ENCODE measurements around the gene MAGEA10. TPM values are rescaled to one million over a fixed set of nuclear protein-coding genes. Genes with fewer than 3 reads are reported as not detected.

Gene MAGEA10
- total RNA-seq, 1 donor from 2014 or later, result not detected

DNA sequence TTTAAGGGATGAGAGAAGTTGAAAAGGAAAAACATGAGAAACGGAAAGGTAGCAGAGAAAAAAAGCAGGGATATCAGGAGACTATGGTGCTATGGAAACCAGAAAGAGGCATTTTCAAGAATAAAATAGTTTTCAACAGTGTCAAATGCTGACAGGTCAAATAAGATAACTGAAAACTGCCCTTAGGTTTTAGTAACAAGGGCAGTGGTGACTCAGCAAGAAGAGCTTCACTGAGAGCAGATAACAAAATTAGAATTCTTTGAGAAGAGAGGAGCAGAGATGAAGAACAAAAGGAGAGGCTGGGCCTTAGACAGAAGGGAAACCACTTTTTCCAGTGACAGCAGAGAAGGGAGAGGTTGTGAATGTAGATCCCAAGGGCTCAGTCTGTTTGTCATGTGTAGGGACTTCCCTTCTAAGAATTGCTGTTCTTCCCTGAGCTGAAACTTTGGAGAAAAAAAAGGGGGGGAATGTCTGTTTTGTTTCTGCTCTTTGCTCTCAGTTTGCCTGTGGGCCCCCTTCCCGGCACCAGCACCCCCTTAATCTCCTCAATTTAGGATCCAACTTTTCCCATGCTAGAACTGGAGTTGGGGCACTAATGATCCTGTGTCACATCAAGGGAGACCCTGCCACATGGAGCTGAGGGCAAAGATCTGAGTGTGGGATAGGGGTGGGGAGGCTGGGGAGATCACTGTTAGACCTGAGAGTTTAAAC lies 26.8 kb upstream of the MAGEA10 start:
- DNase-seq (ENCODE audit: low read depth), result no peak
- no peak overlapping the region for H3K4me3 ChIP-seq (ENCODE audit: low read depth, low read length)
- TF ChIP-seq, protein P1, sequence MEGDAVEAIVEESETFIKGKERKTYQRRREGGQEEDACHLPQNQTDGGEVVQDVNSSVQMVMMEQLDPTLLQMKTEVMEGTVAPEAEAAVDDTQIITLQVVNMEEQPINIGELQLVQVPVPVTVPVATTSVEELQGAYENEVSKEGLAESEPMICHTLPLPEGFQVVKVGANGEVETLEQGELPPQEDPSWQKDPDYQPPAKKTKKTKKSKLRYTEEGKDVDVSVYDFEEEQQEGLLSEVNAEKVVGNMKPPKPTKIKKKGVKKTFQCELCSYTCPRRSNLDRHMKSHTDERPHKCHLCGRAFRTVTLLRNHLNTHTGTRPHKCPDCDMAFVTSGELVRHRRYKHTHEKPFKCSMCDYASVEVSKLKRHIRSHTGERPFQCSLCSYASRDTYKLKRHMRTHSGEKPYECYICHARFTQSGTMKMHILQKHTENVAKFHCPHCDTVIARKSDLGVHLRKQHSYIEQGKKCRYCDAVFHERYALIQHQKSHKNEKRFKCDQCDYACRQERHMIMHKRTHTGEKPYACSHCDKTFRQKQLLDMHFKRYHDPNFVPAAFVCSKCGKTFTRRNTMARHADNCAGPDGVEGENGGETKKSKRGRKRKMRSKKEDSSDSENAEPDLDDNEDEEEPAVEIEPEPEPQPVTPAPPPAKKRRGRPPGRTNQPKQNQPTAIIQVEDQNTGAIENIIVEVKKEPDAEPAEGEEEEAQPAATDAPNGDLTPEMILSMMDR (IDR thresholded peaks at IDR 0.05; ENCODE audit: insufficient read depth, low read length, poor library complexity, severe bottlenecking), result no peak
- no peaks in the 10 kb centered on the region for H3K27me3 ChIP-seq (ENCODE audit: control insufficient read depth, insufficient read depth, low read length)
- no peaks in the 10 kb centered on the region for H3K36me3 ChIP-seq (ENCODE audit: control insufficient read depth, insufficient read depth, low read length)

DNA sequence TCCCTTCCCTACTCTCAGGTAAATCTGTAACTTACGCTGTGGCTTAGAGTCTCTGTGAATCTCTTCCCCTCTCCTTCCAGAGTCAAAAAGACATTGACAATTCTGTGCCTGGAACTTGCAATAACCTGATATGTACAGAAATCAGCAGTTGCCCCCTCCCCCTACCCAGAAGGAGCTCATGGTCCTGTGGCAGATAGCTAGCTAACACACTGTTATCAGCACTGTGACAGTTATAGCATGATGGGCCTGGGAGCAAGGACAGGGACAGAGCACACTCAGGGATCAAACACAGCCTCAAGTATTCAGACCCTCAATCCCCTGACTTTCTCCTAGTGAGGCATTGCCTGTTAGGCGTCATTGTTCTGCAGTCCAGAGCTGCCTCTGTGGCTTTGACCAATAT lies 18.7 kb upstream of the MAGEA10 start:
- Histone ChIP-seq H3K36me3 (ENCODE audit: control insufficient read depth, insufficient read depth, low read length) (no peaks in the 10 kb centered on the region), H3K4me3 (ENCODE audit: low read depth, low read length) (no peak overlapping the region), H3K27me3 (ENCODE audit: control insufficient read depth, insufficient read depth, low read length) (no peaks in the 10 kb centered on the region)
- TF ChIP-seq, protein P1 (IDR thresholded peaks at IDR 0.05; ENCODE audit: insufficient read depth, low read length, poor library complexity, severe bottlenecking), result no peak
- no peak for DNase-seq (ENCODE audit: low read depth)

DNA sequence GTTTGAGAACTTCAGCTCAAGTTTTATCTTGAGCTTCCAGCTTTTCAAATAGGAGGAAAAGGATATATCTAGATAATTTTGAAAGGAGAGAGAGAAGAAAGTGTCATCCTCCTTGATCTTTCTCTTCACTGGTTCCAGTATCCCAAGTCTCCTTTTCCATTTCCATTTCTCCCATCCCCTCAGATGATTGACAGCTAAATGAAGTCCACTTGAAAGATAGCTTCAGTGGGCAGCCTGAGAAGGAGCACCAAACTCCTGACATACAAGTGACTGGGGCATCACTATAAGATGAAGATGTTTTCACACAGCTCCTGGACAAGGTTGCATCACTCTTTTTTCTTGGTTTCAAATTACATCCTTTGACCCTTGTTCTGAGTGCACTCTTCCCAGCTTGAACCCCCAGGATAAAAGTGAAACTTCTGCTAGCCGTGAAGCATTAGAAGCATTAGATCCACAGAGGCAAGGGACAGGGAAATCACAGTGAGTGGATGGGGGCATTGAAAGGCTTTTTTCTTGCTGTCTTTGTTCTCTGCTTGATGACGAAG lies 17.5 kb upstream of the MAGEA10 start:
- H3K27me3 ChIP-seq (ENCODE audit: control insufficient read depth, insufficient read depth, low read length), result no peaks in the 10 kb centered on the region
- no peaks in the 10 kb centered on the region for H3K36me3 ChIP-seq (ENCODE audit: control insufficient read depth, insufficient read depth, low read length)
- DNase-seq (ENCODE audit: low read depth), result no peak
- H3K4me3 ChIP-seq (ENCODE audit: low read depth, low read length), result no peak overlapping the region
- TF ChIP-seq, protein P1 (IDR thresholded peaks at IDR 0.05; ENCODE audit: insufficient read depth, low read length, poor library complexity, severe bottlenecking), result no peak

GRCh38 chrX:152154050-152154449 lies 15.7 kb upstream of the MAGEA10 start:
- TF ChIP-seq, protein P1 (IDR thresholded peaks at IDR 0.05; ENCODE audit: insufficient read depth, low read length, poor library complexity, severe bottlenecking), result no peak
- Histone ChIP-seq H3K27me3 (ENCODE audit: control insufficient read depth, insufficient read depth, low read length) (no peaks in the 10 kb centered on the region), H3K36me3 (ENCODE audit: control insufficient read depth, insufficient read depth, low read length) (no peaks in the 10 kb centered on the region), H3K4me3 (ENCODE audit: low read depth, low read length) (no peak overlapping the region)
- DNase-seq (ENCODE audit: low read depth), result no peak

DNA sequence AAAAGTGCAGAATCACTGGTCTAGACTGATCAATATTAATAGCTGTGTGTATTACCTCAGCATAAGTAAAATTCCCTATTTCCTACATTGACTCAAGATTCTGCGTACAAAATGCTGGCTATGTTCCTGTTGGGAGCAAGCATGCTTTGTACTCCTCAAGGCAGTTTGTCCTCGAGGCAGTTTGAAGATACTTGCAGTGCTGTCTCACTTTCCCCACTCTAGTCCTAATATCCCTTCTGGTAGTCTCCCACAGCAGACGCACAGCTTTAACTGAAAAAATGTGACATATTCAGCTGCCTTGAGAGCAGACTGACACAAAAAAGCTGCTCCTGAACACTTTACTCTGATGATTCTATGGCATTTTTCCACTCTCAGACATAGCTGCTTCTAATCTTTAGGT lies 12.9 kb upstream of the MAGEA10 start:
- TF ChIP-seq, protein P1 (IDR thresholded peaks at IDR 0.05; ENCODE audit: insufficient read depth, low read length, poor library complexity, severe bottlenecking), result no peak
- no peaks in the 10 kb centered on the region for H3K27me3 ChIP-seq (ENCODE audit: control insufficient read depth, insufficient read depth, low read length)
- no peaks in the 10 kb centered on the region for H3K36me3 ChIP-seq (ENCODE audit: control insufficient read depth, insufficient read depth, low read length)
- no peak for DNase-seq (ENCODE audit: low read depth)
- no peak overlapping the region for H3K4me3 ChIP-seq (ENCODE audit: low read depth, low read length)

DNA sequence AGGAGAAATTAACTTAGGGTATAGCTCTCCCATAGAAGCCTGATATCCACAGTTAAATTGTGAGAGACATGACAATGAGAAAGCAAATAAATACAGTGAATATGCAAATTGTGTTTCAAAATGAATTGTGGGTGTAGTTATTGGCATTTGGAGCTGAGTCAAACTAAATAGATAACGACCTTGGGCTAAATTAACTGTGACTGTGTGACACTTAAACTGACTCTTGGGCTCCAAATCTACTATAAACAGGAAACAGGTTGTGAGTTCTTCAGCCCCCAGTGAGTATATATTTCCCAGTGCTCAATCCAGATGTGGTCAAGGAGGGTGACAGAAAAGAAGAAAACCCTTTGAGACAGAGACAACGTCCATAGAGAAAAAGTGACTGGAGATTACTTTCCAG lies 11.3 kb upstream of the MAGEA10 start:
- Histone ChIP-seq H3K4me3 (ENCODE audit: low read depth, low read length) (no peak overlapping the region), H3K27me3 (ENCODE audit: control insufficient read depth, insufficient read depth, low read length) (no peaks in the 10 kb centered on the region), H3K36me3 (ENCODE audit: control insufficient read depth, insufficient read depth, low read length) (no peaks in the 10 kb centered on the region)
- no peak for DNase-seq (ENCODE audit: low read depth)
- TF ChIP-seq, protein P1 (IDR thresholded peaks at IDR 0.05; ENCODE audit: insufficient read depth, low read length, poor library complexity, severe bottlenecking), result no peak
